Transverse colon (tissue), 4 donors: ENCODE results near the gene BTF3. TPM values are rescaled to one million over a fixed set of nuclear protein-coding genes. Genes with fewer than 3 reads are reported as not detected.

Experiments
- DNase-seq: peaks from one replicate; pipeline ENCODE4 v3.0.0-alpha.2; 2019
- H3K27ac ChIP-seq, 4 donors: fragments of 200-600 bp; sonication (generic); 2 replicates each; pipeline ENCODE4 v1.5.1; 2016 to 2018; ENCODE audit warnings: inconsistent platforms in 4 of 4
- H3K27me3 ChIP-seq: fragments of 200-600 bp; sonication (generic); 2 replicates; pipeline ENCODE4 v1.5.1; 2017; ENCODE audit warnings: inconsistent platforms
- H3K36me3 ChIP-seq, 4 donors: fragments of 200-600 bp; sonication (generic); 2 replicates each; pipeline ENCODE4 v1.5.1; 2017 to 2019; ENCODE audit warnings: inconsistent platforms in 4 of 4
- H3K4me1 ChIP-seq, 4 donors: fragments of 200-600 bp; sonication (generic); 2 replicates each; pipeline ENCODE4 v1.5.1; 2017 to 2020; ENCODE audit warnings: inconsistent platforms in 4 of 4
- H3K4me3 ChIP-seq, 4 donors: fragments of 200-600 bp; sonication (generic); 1 replicate in 1 of 4; 2 replicates in 3 of 4; pipeline versions ENCODE4 v1.5.1 to v1.6.1; 2017 to 2019; ENCODE audit warnings: inconsistent platforms in 4 of 4
- H3K9me3 ChIP-seq, 2 donors: fragments of 200-600 bp; sonication (generic); 2 replicates each; pipeline ENCODE4 v1.5.1; 2017 to 2019; ENCODE audit warnings: inconsistent platforms in 2 of 2
- EP300 ChIP-seq: sonication (generic); formaldehyde crosslinking; IDR thresholded peaks from one replicate; pipeline ENCODE4 v1.6.1; 2017; ENCODE audit warnings: antibody characterized with exemption, low read depth
- POLR2A ChIP-seq: fragments of 450-650 bp; IDR thresholded peaks from one replicate; pipeline ENCODE4 v1.6.1; 2016; ENCODE audit warnings: antibody characterized with exemption, mild to moderate bottlenecking, moderate library complexity
- POLR2AphosphoS5 ChIP-seq, 3 donors: sonication (generic); formaldehyde crosslinking; IDR thresholded peaks; one replicate each; pipeline ENCODE4 v1.6.1; 2016; ENCODE audit warnings: antibody characterized with exemption in 3 of 3
- WGBS, 2 donors: methylation state at CpG; one replicate each; pipeline ENCODE4 v1.1.5; 2018; ENCODE audit warnings: low coverage in 1 of 2; 5-methylcytosine and 5-hydroxymethylcytosine counted together
- in situ Hi-C, 4 donors: fragments of 200-750 bp; cut with MboI; loops; one replicate each; pipeline versions ENCODE4 v1.15.0 to v1.15.1; 2017; ENCODE audit warnings: low sequenced_read_pairs in 3 of 4, low pct_ligation_motif_present in 1 of 4, low pct_unique_long_range_greater_than_20kb in 1 of 4
- intact Hi-C: fragments of 100-400 bp; cut with DNase I; formaldehyde crosslinking; loops from one replicate; pipeline ENCODE4 v1.15.1; 2023; ENCODE audit warnings: low total_unique reads
- total RNA-seq, 4 donors: library from RNA; depleted of rRNA; stranded (reverse); fragments of >200 nt; gene quantifications; one replicate each; pipeline ENCODE4 v1.1.0, GENCODE V29; 2016
- TF ChIP-seq, protein P1 (sequence below), 5 experiments: fragments of 200-600 bp in 3 of 5; fragments of 450-650 bp in 2 of 5; sonication (generic) in 3 of 5; IDR thresholded peaks; 1 replicate in 2 of 5; 2 replicates in 3 of 5; pipeline ENCODE4 v1.5.1; 2016 to 2017; ENCODE audit warnings: antibody characterized with exemption in 5 of 5, inconsistent platforms in 3 of 5, mild to moderate bottlenecking in 2 of 5, moderate library complexity in 1 of 5

Gene BTF3
- total RNA-seq, 4 donors from 2014 or later: 312 to 416 (median 396) TPM

DNA sequence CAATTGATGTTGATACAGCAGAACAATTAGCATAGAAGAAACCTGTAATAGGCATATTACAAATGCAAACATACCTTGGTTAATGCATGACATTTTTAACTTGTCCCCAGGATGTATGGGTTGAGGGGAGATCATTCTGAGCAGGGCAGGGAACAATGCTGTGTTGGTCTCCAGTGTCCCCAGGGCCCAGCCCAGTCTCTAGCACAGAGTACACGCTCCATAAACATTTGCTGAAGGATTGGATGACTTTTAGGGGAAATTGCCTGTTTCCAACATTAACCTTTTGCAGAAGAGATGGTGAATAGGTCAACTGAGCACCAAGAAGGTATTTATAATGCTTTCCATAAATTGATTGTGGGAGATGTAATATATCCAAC is 47.1 kb downstream of the BTF3 start:
- TF ChIP-seq, protein P1, sequence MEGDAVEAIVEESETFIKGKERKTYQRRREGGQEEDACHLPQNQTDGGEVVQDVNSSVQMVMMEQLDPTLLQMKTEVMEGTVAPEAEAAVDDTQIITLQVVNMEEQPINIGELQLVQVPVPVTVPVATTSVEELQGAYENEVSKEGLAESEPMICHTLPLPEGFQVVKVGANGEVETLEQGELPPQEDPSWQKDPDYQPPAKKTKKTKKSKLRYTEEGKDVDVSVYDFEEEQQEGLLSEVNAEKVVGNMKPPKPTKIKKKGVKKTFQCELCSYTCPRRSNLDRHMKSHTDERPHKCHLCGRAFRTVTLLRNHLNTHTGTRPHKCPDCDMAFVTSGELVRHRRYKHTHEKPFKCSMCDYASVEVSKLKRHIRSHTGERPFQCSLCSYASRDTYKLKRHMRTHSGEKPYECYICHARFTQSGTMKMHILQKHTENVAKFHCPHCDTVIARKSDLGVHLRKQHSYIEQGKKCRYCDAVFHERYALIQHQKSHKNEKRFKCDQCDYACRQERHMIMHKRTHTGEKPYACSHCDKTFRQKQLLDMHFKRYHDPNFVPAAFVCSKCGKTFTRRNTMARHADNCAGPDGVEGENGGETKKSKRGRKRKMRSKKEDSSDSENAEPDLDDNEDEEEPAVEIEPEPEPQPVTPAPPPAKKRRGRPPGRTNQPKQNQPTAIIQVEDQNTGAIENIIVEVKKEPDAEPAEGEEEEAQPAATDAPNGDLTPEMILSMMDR (IDR thresholded peaks at IDR 0.05): no peak
- TF ChIP-seq EP300 (no peak), POLR2AphosphoS5 (IDR thresholded peaks at IDR 0.05) (no peak), POLR2A (no peak)
- DNase-seq: no peak
- Histone ChIP-seq H3K27ac (peak overlapping the region; percentile 56 to 76 (median 64)), H3K27me3 (no peaks in the 10 kb centered on the region), H3K4me3 (no peak overlapping the region), H3K9me3 (no peaks in the 10 kb centered on the region), H3K36me3 (no peaks in the 10 kb centered on the region), H3K4me1 (peaks cover 0 to 42% (median 25%) of the 10 kb centered on the region in 4 donors)
- intact Hi-C loops (no loop called here), in situ Hi-C loops (no loop called here)
- 79 to 100% methylated on average over 1 of the region's 1 CpG for WGBS, 2 donors

DNA sequence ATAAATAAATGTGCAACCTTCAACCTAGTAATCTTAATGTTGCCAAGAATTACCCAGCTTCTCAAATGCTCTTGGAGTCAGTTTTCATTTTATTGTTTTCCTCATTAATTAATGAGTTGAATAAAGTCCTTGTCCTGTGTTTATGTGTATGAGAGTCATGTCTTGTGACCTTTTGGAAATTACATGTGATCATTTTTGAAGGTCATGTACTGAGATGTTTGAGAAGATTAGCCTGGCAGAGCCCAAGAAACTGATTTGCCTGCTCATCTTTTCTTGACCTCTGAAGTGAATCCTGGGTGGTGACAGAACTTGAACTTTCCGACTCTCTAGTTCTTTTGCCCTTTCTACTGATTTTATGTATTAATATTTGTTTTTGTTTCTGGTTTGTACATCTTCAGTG is 51.8 kb downstream of the BTF3 start:
- WGBS, 2 donors: 79 to 90% methylated on average over 1 of the region's 1 CpG
- H3K27me3 ChIP-seq: no peaks in the 10 kb centered on the region
- H3K9me3 ChIP-seq: no peaks in the 10 kb centered on the region
- no peak for TF ChIP-seq POLR2A
- TF ChIP-seq EP300: no peak
- DNase-seq: no peak
- H3K4me1 ChIP-seq: peaks cover 0 to 6% (median 3%) of the 10 kb centered on the region in 4 donors
- peaks cover 0 to 25% (median 10%) of the 10 kb centered on the region in 4 donors for H3K36me3 ChIP-seq
- intact Hi-C loops (no loop called here), in situ Hi-C loops (loop anchor here in 1 of 4 donors (25.0 kb wide), 1 partner anchor 1962 kb away; the partner anchor contains the start of genes CERT1 and POLK)
- H3K27ac ChIP-seq: no peak overlapping the region
- H3K4me3 ChIP-seq: no peak overlapping the region

DNA sequence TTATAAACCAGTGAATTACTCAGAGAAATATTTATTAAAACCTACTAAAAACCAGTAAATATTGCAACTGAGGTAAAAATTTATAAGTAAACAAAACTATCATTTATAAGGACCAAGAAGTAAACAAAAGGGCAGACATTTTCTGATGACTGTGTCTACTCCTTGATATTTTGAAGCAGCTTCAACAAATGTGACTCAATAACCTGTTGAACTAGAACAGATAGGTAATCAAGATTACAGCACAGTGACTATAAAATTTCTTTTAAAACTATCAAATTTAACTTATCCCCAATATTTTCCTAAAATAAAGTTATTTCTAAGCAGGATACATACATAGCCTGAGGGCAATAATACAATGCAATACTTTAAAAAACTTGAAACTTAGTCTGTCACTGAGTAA is 54.4 kb downstream of the BTF3 start:
- no peak for DNase-seq
- no peaks in the 10 kb centered on the region for H3K4me1 ChIP-seq
- no peaks in the 10 kb centered on the region for H3K9me3 ChIP-seq
- no peaks in the 10 kb centered on the region for H3K27me3 ChIP-seq
- H3K36me3 ChIP-seq: peaks cover 0 to 40% (median 15%) of the 10 kb centered on the region in 4 donors
- no peak overlapping the region for H3K27ac ChIP-seq
- TF ChIP-seq, protein P1 (IDR thresholded peaks at IDR 0.05): no peak
- TF ChIP-seq POLR2A (no peak), POLR2AphosphoS5 (IDR thresholded peaks at IDR 0.05) (no peak), EP300 (no peak)
- intact Hi-C loops (no loop called here), in situ Hi-C loops (loop anchor here in 1 of 4 donors (25.0 kb wide), 1 partner anchor 1960 kb away; the partner anchor contains the start of genes CERT1 and POLK)
- no peak overlapping the region for H3K4me3 ChIP-seq

Other genes with a start within 250 kb of the BTF3 start
- not detected for gene FOXD1, start 49.7 kb upstream of the BTF3 start, total RNA-seq
- 10 to 100 TPM; 17.6 to 50.9 (median 22.2) TPM for gene ANKRA2, start 67.2 kb downstream of the BTF3 start, total RNA-seq
- gene UTP15, start 67.3 kb downstream of the BTF3 start, total RNA-seq: 10 to 100 TPM in 3 of 4 donors, 1 to 10 TPM in 1; 6.7 to 69.3 (median 23.3) TPM
- 10 to 100 TPM in 3 of 4 donors, 1 to 10 TPM in 1; 9.8 to 18.7 (median 18.6) TPM for gene ARHGEF28, start 127.8 kb downstream of the BTF3 start, total RNA-seq